ENCODE data around the gene GRIP1. TPM values are rescaled to one million over a fixed set of nuclear protein-coding genes. Genes with fewer than 3 reads are reported as not detected.

The GRIP1 gene
- total and polyA plus RNA-seq, 2 donors (not counting 3 experiments of a cell fraction or from before 2014, with no cell fraction given) = 0.04 to 0.69 TPM

GRCh38 chr12:66627270-66627987 lies 51.4 kb downstream of the GRIP1 start:
- dilution Hi-C loops (cut with MboI; ENCODE audit: extremely low pct_ligation_motif_present, low sequenced_read_pairs) = no loop called here

More at GRCh38 chr12:66627270-66627987, 51.4 kb downstream of the GRIP1 start:
- DNase-seq (ENCODE audit: low read depth, low spot score) (no peak), FAIRE-seq (no peak)
- H4K20me1 ChIP-seq (replicated peaks; ENCODE audit: control insufficient read depth, extremely low read depth, insufficient read depth, low read length) = no peaks in the 10 kb centered on the region
- no peaks in the 10 kb centered on the region for H3K27me3 ChIP-seq (ENCODE audit: control insufficient read depth in 2 of 2, insufficient read depth in 2 of 2, low read length in 2 of 2)
- H3K9me3 ChIP-seq (replicated peaks; ENCODE audit: control insufficient read depth, insufficient read depth, low read length) = no peaks in the 10 kb centered on the region
- CTCF ChIA-PET = interaction anchor here (1.0 kb wide), 1 partner anchor 82 kb away, joined by 3 read pairs; no protein-coding TSS in a partner anchor
- TF ChIP-seq GATA2 (IDR thresholded peaks at IDR 0.05; ENCODE audit: insufficient read depth, insufficient read length, low read depth, low read length) = no peak
- TF ChIP-seq POLR2AphosphoS5 (IDR thresholded peaks at IDR 0.05; ENCODE audit: insufficient read depth, low read depth, low read length) = no peak
- no peak for TF ChIP-seq FOS (IDR thresholded peaks at IDR 0.05; ENCODE audit: borderline replicate concordance, insufficient read depth, low read length)
- TF ChIP-seq MAX (IDR thresholded peaks at IDR 0.05; ENCODE audit: insufficient read depth, insufficient read length) = no peak
- no peak for TF ChIP-seq POLR2A (IDR thresholded peaks at IDR 0.05; ENCODE audit: low read depth, low read length)
- TF ChIP-seq MYC (IDR thresholded peaks at IDR 0.05; ENCODE audit: low read depth, low read length) = no peak
- no peak for TF ChIP-seq CTCF (IDR thresholded peaks at IDR 0.05; ENCODE audit: extremely low read depth in 1 of 2, insufficient read depth in 1 of 2, low read depth in 1 of 2, low read length in 2 of 2)
- TF ChIP-seq EZH2 (IDR thresholded peaks at IDR 0.05; ENCODE audit: borderline replicate concordance, low read depth, low read length, severe bottlenecking) = no peak
- BruUV-seq (replicated peaks) = no TSS peak
- no peak overlapping the region for H3K9ac ChIP-seq (replicated peaks; ENCODE audit: extremely low read depth, insufficient read depth, low read length)
- no peaks in the 10 kb centered on the region for H3K9me1 ChIP-seq (replicated peaks; ENCODE audit: control insufficient read depth, extremely low read depth, insufficient read depth, low read length)
- POLR2A ChIA-PET = no interaction called here
- H3K36me3 ChIP-seq (ENCODE audit: control insufficient read depth in 2 of 2, extremely low read depth in 1 of 2, insufficient read depth in 2 of 2, low read length in 2 of 2) = no peaks in the 10 kb centered on the region
- H3K79me2 ChIP-seq (ENCODE audit: control insufficient read depth, insufficient read depth, low read length) = no peaks in the 10 kb centered on the region
- H3K4me3 ChIP-seq (replicated peaks in 1 of 3; ENCODE audit: insufficient read depth in 1 of 3, low read depth in 1 of 3, low read length in 3 of 3) = no peak overlapping the region
- H3K4me2 ChIP-seq (ENCODE audit: insufficient read depth, low read length) = no peak overlapping the region
- no peak overlapping the region for H3K27ac ChIP-seq (ENCODE audit: insufficient read depth, low read depth, low read length)
- peaks cover 10% of the 10 kb centered on the region for H3K4me1 ChIP-seq (ENCODE audit: control insufficient read depth, extremely low read depth, insufficient read depth, low read length)
- intact Hi-C loops (cut with micrococcal nuclease) = no loop called here
- H2AFZ ChIP-seq (ENCODE audit: low read depth, low read length) = no peak overlapping the region

All from endothelial cell of umbilical vein (primary cell).